GM12878 (cell line): ENCODE measurements around the gene PTPRN2. TPM values are rescaled to one million over a fixed set of nuclear protein-coding genes. Genes with fewer than 3 reads are reported as not detected.

ENCODE experiments used
- ATAC-seq: fragments of 200-7000 bp; cut with Tn5 transposase; 3 replicates; pipeline ENCODE4 v1.9.1; 2020; ENCODE audit warnings: mild to moderate bottlenecking, moderate library complexity
- BruUV-seq: library from RNA; stranded (reverse); fragments of 400-500 nt; replicated peaks from 2 replicates; lab custom pipeline; 2021; lab: Mats Ljungman, UMichigan
- CTCF ChIA-PET: fragments of 300-600 bp; sonication (Branson Sonifier 250); formaldehyde crosslinking; extraction: SDS; loops from one replicate; lab custom pipeline; 2021; ENCODE audit warnings: inconsistent platforms; lab: Yijun Ruan, JAX
- POLR2A ChIA-PET: fragments of 350-600 bp; formaldehyde crosslinking; extraction: SDS; loops from one replicate; lab custom pipeline; 2021; ENCODE audit warnings: inconsistent platforms; lab: Charles Lee
- RAD21 ChIA-PET: fragments of 300-600 bp; sonication (Branson Sonifier 250); formaldehyde crosslinking; loops from one replicate; lab custom pipeline; 2023; ENCODE audit warnings: antibody characterized with exemption; ENCODE audit not compliant: unreplicated experiment; lab: Charles Lee
- SMC1A ChIA-PET: fragments of 300-600 bp; sonication (Branson Sonifier 250); formaldehyde crosslinking; loops from one replicate; lab custom pipeline; 2023; ENCODE audit not compliant: unreplicated experiment, uncharacterized antibody; lab: Charles Lee
- DNase-seq: peaks from one replicate; pipeline ENCODE4 v3.0.0-alpha.2; 2011; ENCODE audit warnings: low read depth, low spot score
- FAIRE-seq: peaks from 3 replicates; lab custom pipeline; 2011; peaks lifted over from hg19 to GRCh38; lab: Jason Lieb, UNC
- H2AFZ ChIP-seq: 2 replicates; pipeline ENCODE4 v1.6.0; 2011; ENCODE audit warnings: low read depth, low read length, control low read depth; ENCODE audit not compliant: control insufficient read depth
- H3K27ac ChIP-seq: 2 replicates; pipeline ENCODE4 v1.5.1; 2011; ENCODE audit warnings: control low read depth; ENCODE audit not compliant: control insufficient read depth, insufficient read depth
- H3K27me3 ChIP-seq, 2 experiments: replicated peaks in 1 of 2; 2 replicates each; pipeline versions ENCODE4 v1.6.0 to v1.6.1; 2011; ENCODE audit warnings: low read length in 1 of 2; ENCODE audit not compliant: control insufficient read depth in 2 of 2, insufficient read depth in 2 of 2
- H3K36me3 ChIP-seq, 2 experiments: 2 replicates each; pipeline ENCODE4 v1.5.1; 2011; ENCODE audit warnings: low read length in 1 of 2; ENCODE audit not compliant: control insufficient read depth in 2 of 2, insufficient read depth in 2 of 2
- H3K4me1 ChIP-seq: 2 replicates; pipeline ENCODE4 v1.6.1; 2011; ENCODE audit warnings: mild to moderate bottlenecking, low read length, moderate library complexity, mixed read lengths; ENCODE audit not compliant: control insufficient read depth, insufficient read depth
- H3K4me2 ChIP-seq: 2 replicates; pipeline ENCODE4 v1.6.0; 2011; ENCODE audit warnings: control low read depth; ENCODE audit not compliant: control insufficient read depth, insufficient read depth
- H3K4me3 ChIP-seq: fragments of 200-600 bp; sonication (generic); 2 replicates; pipeline ENCODE4 v1.5.1; 2016
- H3K79me2 ChIP-seq: 2 replicates; pipeline ENCODE4 v1.6.0; 2011; ENCODE audit warnings: low read length; ENCODE audit not compliant: control insufficient read depth, insufficient read depth
- H3K9ac ChIP-seq: 2 replicates; pipeline ENCODE4 v1.8.0; 2011; ENCODE audit warnings: low read length, control low read depth, mixed read lengths; ENCODE audit not compliant: control insufficient read depth, insufficient read depth
- H3K9me3 ChIP-seq: replicated peaks from 3 replicates; pipeline ENCODE4 v1.5.1; 2011; ENCODE audit warnings: mild to moderate bottlenecking, low read length; ENCODE audit not compliant: control insufficient read depth, insufficient read depth
- H4K20me1 ChIP-seq: 2 replicates; pipeline ENCODE4 v1.6.0; 2011; ENCODE audit not compliant: control insufficient read depth, insufficient read depth
- HDAC6 ChIP-seq: fragments of 200-600 bp; sonication (generic); IDR thresholded peaks from one replicate; pipeline ENCODE4 v1.8.0; 2017; ENCODE audit warnings: antibody characterized with exemption; ENCODE audit not compliant: unreplicated experiment
- JUND ChIP-seq: IDR thresholded peaks from 2 replicates; pipeline ENCODE4 v1.6.1; 2012; ENCODE audit warnings: low read depth, mild to moderate bottlenecking, low read length, improper control_type of control experiment, moderate library complexity
- NKRF ChIP-seq: fragments of 450-650 bp; conservative IDR thresholded peaks from 2 replicates; pipeline ENCODE4 v1.6.1; 2017; ENCODE audit warnings: mild to moderate bottlenecking, moderate library complexity
- NRF1 ChIP-seq: conservative IDR thresholded peaks from 2 replicates; pipeline ENCODE4 v1.6.1; 2011; ENCODE audit warnings: mild to moderate bottlenecking, low read depth, low read length, improper control_type of control experiment
- PRDM15 ChIP-seq: fragments of 450-650 bp; formaldehyde crosslinking; IDR thresholded peaks from 2 replicates; pipeline ENCODE4 v1.4.0; 2020; ENCODE audit warnings: mild to moderate bottlenecking, moderate library complexity
- TBL1XR1 ChIP-seq: IDR thresholded peaks from 2 replicates; pipeline ENCODE4 v1.6.1; 2012; ENCODE audit warnings: low read depth, low read length, improper control_type of control experiment
- ZNF274 ChIP-seq: IDR thresholded peaks from one replicate; pipeline ENCODE4 v1.8.0; 2011; ENCODE audit not compliant: insufficient read length, insufficient read depth
- WGBS: methylation state at CpG from one replicate; pipeline ENCODE4 v1.1.6; 2016; ENCODE audit warnings: low lambda C conversion rate; ENCODE audit not compliant: insufficient replicate concordance, insufficient coverage; ENCODE audit errors: missing lambda C conversion rate; 5-methylcytosine and 5-hydroxymethylcytosine counted together
- in situ Hi-C: fragments of 300-500 bp; cut with MboI; formaldehyde crosslinking; loops from 9 replicates; pipeline ENCODE4 v1.14.3; 2018; ENCODE audit warnings: mixed read lengths
- intact Hi-C: fragments of 100-400 bp; cut with micrococcal nuclease; formaldehyde crosslinking; loops from one replicate; pipeline ENCODE4 v1.14.2; 2022; ENCODE audit not compliant: unreplicated experiment
- polyA plus RNA-seq, 11 experiments: library from polyadenylated mRNA; depleted of rRNA in 4 of 11; unstranded in 6 of 11; stranded (reverse) in 5 of 11; fragments of >200 nt; fragmentation: Nextera tagmentation in 4 of 11; fragmentation: Illumina TruSeq in 1 of 11; extraction: Ambion mirVana in 4 of 11; extraction: Trizol in 1 of 11; gene quantifications; 1 replicate in 1 of 11; 2 replicates in 10 of 11; pipeline versions ENCODE4 v1.2.1 to v1.2.3, GENCODE V29; 2011 to 2016; ENCODE audit warnings: inconsistent platforms in 2 of 11, missing spikeins in 2 of 11, low read depth in 1 of 11
- total RNA-seq, 4 experiments: library from RNA; depleted of rRNA in 3 of 4; stranded (reverse); fragments of >200 nt in 3 of 4; fragmentation: Illumina TruSeq in 1 of 4; extraction: Trizol in 1 of 4; gene quantifications; 2 replicates each; pipeline versions ENCODE4 v1.2.1 to v1.2.3, GENCODE V29; 2013 to 2021

The PTPRN2 gene
- total and polyA plus RNA-seq, 10 of the 15 experiments (the other 5 are each of a cell fraction or from before 2014, with no cell fraction given), result 5.4 TPM; not detected in 9

- H3K4me3 ChIP-seq, result no peak overlapping the region
- ATAC-seq (no peak), DNase-seq (no peak), FAIRE-seq (no peak)
- H3K36me3 ChIP-seq, result no peaks in the 10 kb centered on the region
- CTCF ChIA-PET, result no interaction called here
- RAD21 ChIA-PET, result no interaction called here
- no peak overlapping the region for H3K9ac ChIP-seq
- no peaks in the 10 kb centered on the region for H3K79me2 ChIP-seq
- intact Hi-C loops (no loop called here), in situ Hi-C loops (no loop called here)
- H2AFZ ChIP-seq, result no peak overlapping the region
- no peak for TF ChIP-seq JUND
- BruUV-seq, result no TSS peak
- H3K27me3 ChIP-seq, result no peaks in the 10 kb centered on the region
- POLR2A ChIA-PET, result no interaction called here
- 64% methylated on average over 13 of the region's 13 CpGs for WGBS
- H3K9me3 ChIP-seq, result no peaks in the 10 kb centered on the region; the same call in 1 of the 3 replicates
- no peak overlapping the region for H3K27ac ChIP-seq
- no peaks in the 10 kb centered on the region for H4K20me1 ChIP-seq
- SMC1A ChIA-PET, result no interaction called here
- H3K4me2 ChIP-seq, result no peak overlapping the region
- H3K4me1 ChIP-seq, result no peaks in the 10 kb centered on the region
Measured at GRCh38 chr7:157830331-157830730, 757.3 kb downstream of the PTPRN2 start.

- H3K4me2 ChIP-seq, result no peak overlapping the region
- RAD21 ChIA-PET, result no interaction called here
- CTCF ChIA-PET, result no interaction called here
- H3K79me2 ChIP-seq, result no peaks in the 10 kb centered on the region
- H2AFZ ChIP-seq, result no peak overlapping the region
- no peaks in the 10 kb centered on the region; a peak in 1 of 4 replicates for H3K36me3 ChIP-seq
- POLR2A ChIA-PET, result no interaction called here
- SMC1A ChIA-PET, result no interaction called here
- H3K4me1 ChIP-seq, result no peaks in the 10 kb centered on the region
- 48% methylated on average over 15 of the region's 15 CpGs for WGBS
- TF ChIP-seq NRF1 (no peak), ZNF274 (no peak), TBL1XR1 (no peak), HDAC6 (no peak), NKRF (no peak), PRDM15 (no peak)
- TF ChIP-seq, all 136 proteins: peak for 0
- Histone ChIP-seq H3K27me3 (no peaks in the 10 kb centered on the region), H3K9me3 (no peaks in the 10 kb centered on the region; the same call in 1 of the 3 replicates), H3K4me3 (no peak overlapping the region), H3K9ac (no peak overlapping the region), H4K20me1 (no peaks in the 10 kb centered on the region), H3K27ac (no peak overlapping the region)
- FAIRE-seq, result no peak
- DNase-seq, result no peak
- no peak for ATAC-seq
- no TSS peak for BruUV-seq
- intact Hi-C loops (no loop called here), in situ Hi-C loops (no loop called here)
Measured at GRCh38 chr7:157829491-157829890, 758.1 kb downstream of the PTPRN2 start.
